ENCODE results near the gene MIA.

- no peak for TF ChIP-seq CTCF (IDR thresholded peaks at IDR 0.05)
- no peak for TF ChIP-seq POLR2A (IDR thresholded peaks at IDR 0.05)
Measured at GRCh38 chr19:40797166-40797962, 22.0 kb downstream of the MIA start.
